Lung (tissue), 12 donors: Measurements from ENCODE around the gene VGLL2. TPM values are rescaled to one million over a fixed set of nuclear protein-coding genes. Genes with fewer than 3 reads are reported as not detected.

Experiments used
- ATAC-seq: fragments of 200-7000 bp; cut with Tn5 transposase; one replicate; pipeline ENCODE4 v1.9.1; 2020; ENCODE audit warnings: moderate number of reproducible peaks; ENCODE audit not compliant: insufficient read depth, low FRiP score
- DNase-seq, 3 donors: peaks; one replicate each; pipeline ENCODE4 v3.0.0-alpha.2; 2013 to 2017
- H3K27ac ChIP-seq, 2 donors: one replicate each; pipeline ENCODE4 v1.5.1; 2013; ENCODE audit warnings: mild to moderate bottlenecking in 2 of 2, moderate library complexity in 2 of 2, control low read depth in 1 of 2, inconsistent platforms in 1 of 2, low read depth in 1 of 2, low read length in 1 of 2
- H3K27me3 ChIP-seq, 3 donors: one replicate each; pipeline ENCODE4 v1.5.1; 2013; ENCODE audit warnings: low read length in 2 of 3; ENCODE audit not compliant: control insufficient read depth in 3 of 3, insufficient read depth in 3 of 3
- H3K36me3 ChIP-seq, 4 donors: one replicate each; pipeline ENCODE4 v1.5.1; 2013; ENCODE audit warnings: low read length in 4 of 4, mild to moderate bottlenecking in 1 of 4, moderate library complexity in 1 of 4; ENCODE audit not compliant: control insufficient read depth in 4 of 4, insufficient read depth in 4 of 4
- H3K4me1 ChIP-seq, 5 donors: one replicate each; pipeline ENCODE4 v1.5.1; 2013; ENCODE audit warnings: low read length in 5 of 5, mild to moderate bottlenecking in 2 of 5, moderate library complexity in 1 of 5; ENCODE audit not compliant: control insufficient read depth in 5 of 5, insufficient read depth in 5 of 5
- H3K4me3 ChIP-seq: one replicate; pipeline ENCODE4 v1.5.1; 2013; ENCODE audit warnings: mild to moderate bottlenecking, control low read depth, moderate library complexity
- H3K9ac ChIP-seq, 2 donors: one replicate each; pipeline ENCODE4 v1.5.1; 2013; ENCODE audit warnings: low read length in 2 of 2, control low read depth in 1 of 2; ENCODE audit not compliant: insufficient read depth in 1 of 2
- H3K9me3 ChIP-seq, 4 donors: one replicate each; pipeline ENCODE4 v1.5.1; 2013; ENCODE audit warnings: low read length in 3 of 4, mild to moderate bottlenecking in 1 of 4, moderate library complexity in 1 of 4; ENCODE audit not compliant: control insufficient read depth in 4 of 4, insufficient read depth in 3 of 4
- CTCF ChIP-seq: IDR thresholded peaks from 2 replicates; pipeline ENCODE4 v1.5.1; 2012; ENCODE audit warnings: mild to moderate bottlenecking; ENCODE audit errors: control extremely low read depth, extremely low read depth
- WGBS, 2 donors: extraction: QIAGEN DNeasy Blood & Tissue Kit; methylation state at CpG; one replicate each; pipeline ENCODE4 v1.1.7; 2013; 5-methylcytosine and 5-hydroxymethylcytosine counted together
- polyA plus RNA-seq, 2 donors: library from polyadenylated mRNA; stranded (reverse); fragments of 200-250 nt; gene quantifications; one replicate each; pipeline ENCODE4 v1.2.1, GENCODE V29; 2013
- total RNA-seq, 2 donors: library from RNA; depleted of rRNA in 1 of 2; stranded (reverse); fragments of >200 nt in 1 of 2; gene quantifications; one replicate each; pipeline ENCODE4 v1.2.1, GENCODE V29; 2014 to 2021
- donor health status: control.
- donor health status: control.
- donor health status: Bipolar disorder and iron deficiency.
- donor health status: healthy.
- donor health status: DM: yes; HTN: yes; CAD: no.

Gene VGLL2
- total and polyA plus RNA-seq, 4 donors = not detected

GRCh38 chr6:117298941-117299340, 33.6 kb downstream of the VGLL2 start:
- no peak overlapping the region for H3K27ac ChIP-seq
- ATAC-seq = no peak
- H3K36me3 ChIP-seq = no peaks in the 10 kb centered on the region
- H3K9me3 ChIP-seq = no peaks in the 10 kb centered on the region
- 94 to 97% methylated on average over 3 of the region's 3 CpGs for WGBS, 2 donors
- H3K4me3 ChIP-seq = no peak overlapping the region
- DNase-seq = no peak
- no peak overlapping the region for H3K9ac ChIP-seq
- no peaks in the 10 kb centered on the region for H3K27me3 ChIP-seq
- H3K4me1 ChIP-seq = no peaks in the 10 kb centered on the region
- TF ChIP-seq CTCF = no peak

GRCh38 chr6:117303323-117303722, 38.0 kb downstream of the VGLL2 start:
- H3K9me3 ChIP-seq = no peaks in the 10 kb centered on the region
- H3K9ac ChIP-seq = no peak overlapping the region
- H3K4me3 ChIP-seq = no peak overlapping the region
- no peak for ATAC-seq
- H3K36me3 ChIP-seq = no peaks in the 10 kb centered on the region
- H3K27ac ChIP-seq = no peak overlapping the region
- no peaks in the 10 kb centered on the region for H3K4me1 ChIP-seq
- no peak for TF ChIP-seq CTCF
- DNase-seq = no peak
- no peaks in the 10 kb centered on the region for H3K27me3 ChIP-seq
- 71 to 77% methylated on average over 3 of the region's 3 CpGs for WGBS, 2 donors

GRCh38 chr6:117304446-117304845, 39.1 kb downstream of the VGLL2 start:
- no peak for TF ChIP-seq CTCF
- ATAC-seq (no peak), DNase-seq (no peak)
- Histone ChIP-seq H3K27ac (no peak overlapping the region), H3K9ac (no peak overlapping the region), H3K4me3 (no peak overlapping the region), H3K4me1 (no peaks in the 10 kb centered on the region), H3K27me3 (no peaks in the 10 kb centered on the region), H3K9me3 (no peaks in the 10 kb centered on the region), H3K36me3 (no peaks in the 10 kb centered on the region)
- 85 to 89% methylated on average over 2 of the region's 2 CpGs for WGBS, 2 donors

- DNase-seq (peak in 2 of 3 donors; percentile 1 to 36), ATAC-seq (peak; percentile 57)
- no peaks in the 10 kb centered on the region for H3K36me3 ChIP-seq
- no peak overlapping the region for H3K4me3 ChIP-seq
- no peaks in the 10 kb centered on the region for H3K27me3 ChIP-seq
- no peak for TF ChIP-seq CTCF
- no peak overlapping the region for H3K27ac ChIP-seq
- WGBS, 2 donors = 62 to 83% methylated on average over 3 of the region's 3 CpGs
- H3K9ac ChIP-seq = no peak overlapping the region
- H3K4me1 ChIP-seq = no peaks in the 10 kb centered on the region
- H3K9me3 ChIP-seq = no peaks in the 10 kb centered on the region
Measured at GRCh38 chr6:117306227-117306790, 41.0 kb downstream of the VGLL2 start.
